Skeletal muscle satellite cell (primary cell): ENCODE results near the gene ERN2.
"Not testable (repeated sequence)": the region's sequence is repeated elsewhere in the genome, so short reads cannot be mapped to it uniquely, and the experiment has no call there.

Experiments used
- H3K27me3 ChIP-seq: 2 replicates; pipeline ENCODE4 v1.7.0; 2013; ENCODE audit warnings: low read length; ENCODE audit not compliant: control insufficient read depth, insufficient read depth
- H3K36me3 ChIP-seq: 2 replicates; pipeline ENCODE4 v1.7.0; 2013; ENCODE audit warnings: mild to moderate bottlenecking, control low read depth, low read length; ENCODE audit not compliant: insufficient read depth
- H3K4me1 ChIP-seq: 2 replicates; pipeline ENCODE4 v1.7.0; 2013; ENCODE audit warnings: low read length; ENCODE audit not compliant: control insufficient read depth, insufficient read depth
- H3K4me2 ChIP-seq: 2 replicates; pipeline ENCODE4 v1.7.0; 2013; ENCODE audit warnings: mild to moderate bottlenecking, low read length
- H3K4me3 ChIP-seq: 2 replicates; pipeline ENCODE4 v1.7.0; 2013; ENCODE audit warnings: low read length
- H3K9ac ChIP-seq: 2 replicates; pipeline ENCODE4 v1.7.0; 2013; ENCODE audit warnings: mild to moderate bottlenecking, low read depth, low read length, moderate library complexity
- H3K9me3 ChIP-seq: replicated peaks from 2 replicates; pipeline ENCODE4 v1.7.0; 2013; ENCODE audit warnings: mild to moderate bottlenecking, control low read depth, low read length

The ERN2 gene

DNA sequence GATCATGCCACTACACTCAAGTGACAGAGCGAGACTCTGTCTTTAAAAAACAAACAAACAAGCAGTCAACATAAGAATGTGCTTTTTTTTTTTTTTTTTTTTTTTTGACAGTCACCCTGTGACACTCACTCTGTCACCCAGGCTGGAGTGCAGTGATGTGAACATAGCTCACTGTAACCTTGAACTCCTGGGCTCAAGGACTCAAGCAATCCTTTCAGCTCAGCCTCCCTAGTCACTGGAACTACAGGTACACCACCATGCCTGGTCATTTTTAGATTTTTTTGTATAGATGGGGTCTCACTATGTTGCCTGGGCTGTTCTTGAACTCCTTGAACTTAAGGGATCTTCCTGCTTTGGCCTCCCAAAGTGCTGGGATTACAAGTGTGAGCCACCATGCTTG, 26.5 kb upstream of the ERN2 start:
- Histone ChIP-seq H3K27me3 (no peaks in the 10 kb centered on the region), H3K9me3 (no peaks in the 10 kb centered on the region), H3K9ac (no peak overlapping the region), H3K4me3 (no peak overlapping the region), H3K36me3 (no peaks in the 10 kb centered on the region), H3K4me2 (no peak overlapping the region), H3K4me1 (no peaks in the 10 kb centered on the region)

DNA sequence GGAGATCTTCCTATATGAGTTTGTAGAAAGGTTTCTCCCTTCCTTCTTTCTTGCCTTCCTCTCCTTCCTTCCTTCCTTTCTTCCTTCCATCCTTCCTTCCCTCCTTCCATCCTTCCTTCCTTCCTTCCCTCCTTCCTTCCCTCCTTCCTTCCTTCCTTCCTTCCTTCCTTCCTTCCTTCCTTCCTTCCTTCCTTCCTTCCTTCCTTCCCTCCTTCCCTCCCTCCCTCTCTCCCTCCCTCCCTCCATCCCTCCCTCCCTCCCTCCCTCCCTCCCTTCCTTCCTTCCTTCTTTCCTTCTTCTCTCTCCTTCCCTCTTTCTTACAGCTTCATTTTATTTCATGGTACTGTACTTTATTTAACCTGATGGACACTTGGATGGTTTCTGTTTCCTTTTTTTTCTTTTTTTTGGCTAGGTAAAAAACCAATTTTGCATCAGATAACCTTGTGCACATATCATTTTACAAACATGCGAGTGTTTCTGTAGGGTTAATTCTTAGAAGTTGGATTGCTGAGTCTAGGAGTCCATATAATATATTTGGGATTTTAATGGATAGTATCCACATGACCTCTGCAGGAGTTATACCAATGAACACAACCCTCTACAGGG, 24.5 kb upstream of the ERN2 start:
- H3K9ac ChIP-seq: not testable (repeated sequence)

DNA sequence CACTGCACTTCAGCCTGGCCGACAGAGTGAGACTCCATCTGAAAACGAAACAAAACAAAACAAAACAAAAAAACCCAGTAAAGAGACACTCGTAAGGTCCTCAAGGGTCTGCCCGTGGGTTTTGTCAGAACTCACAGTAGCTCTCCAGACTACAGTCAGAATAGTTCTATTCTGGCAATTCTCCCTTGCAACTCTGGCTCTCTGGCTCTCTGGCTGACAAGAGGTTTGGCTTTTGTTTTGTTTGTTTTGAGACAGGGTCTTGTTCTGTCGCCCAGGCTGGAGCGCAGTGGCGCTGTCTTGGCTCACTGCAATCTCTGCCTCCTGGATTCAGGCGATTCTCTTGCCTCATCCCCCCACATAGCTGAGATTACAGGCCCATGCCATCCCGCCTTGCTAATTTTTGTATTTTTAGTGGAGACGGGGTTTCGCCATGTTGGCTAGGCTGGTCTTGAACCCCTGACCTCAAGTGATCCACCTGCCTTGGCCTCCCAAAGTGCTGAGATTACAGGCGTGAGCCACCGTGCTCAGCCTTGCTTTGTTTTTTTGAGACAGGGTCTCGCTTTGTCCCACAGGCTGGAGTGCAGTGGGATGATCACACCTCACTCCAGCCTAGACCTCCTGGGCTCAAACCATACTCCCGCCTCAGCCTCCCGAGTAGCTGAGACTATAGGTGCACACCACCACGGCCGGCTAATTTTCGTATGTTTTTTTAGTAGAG, 21.3 kb upstream of the ERN2 start:
- Histone ChIP-seq H3K36me3 (no peaks in the 10 kb centered on the region), H3K9me3 (no peaks in the 10 kb centered on the region), H3K4me1 (peaks cover 6% of the 10 kb centered on the region), H3K9ac (no peak overlapping the region), H3K4me2 (no peak overlapping the region), H3K27me3 (no peaks in the 10 kb centered on the region), H3K4me3 (no peak overlapping the region)

More for the DNA sequence above, 24.5 kb upstream of the ERN2 start:
- not testable (repeated sequence) for H3K36me3 ChIP-seq, H3K4me2 ChIP-seq, H3K9me3 ChIP-seq, H3K4me3 ChIP-seq, H3K27me3 ChIP-seq, H3K4me1 ChIP-seq

DNA sequence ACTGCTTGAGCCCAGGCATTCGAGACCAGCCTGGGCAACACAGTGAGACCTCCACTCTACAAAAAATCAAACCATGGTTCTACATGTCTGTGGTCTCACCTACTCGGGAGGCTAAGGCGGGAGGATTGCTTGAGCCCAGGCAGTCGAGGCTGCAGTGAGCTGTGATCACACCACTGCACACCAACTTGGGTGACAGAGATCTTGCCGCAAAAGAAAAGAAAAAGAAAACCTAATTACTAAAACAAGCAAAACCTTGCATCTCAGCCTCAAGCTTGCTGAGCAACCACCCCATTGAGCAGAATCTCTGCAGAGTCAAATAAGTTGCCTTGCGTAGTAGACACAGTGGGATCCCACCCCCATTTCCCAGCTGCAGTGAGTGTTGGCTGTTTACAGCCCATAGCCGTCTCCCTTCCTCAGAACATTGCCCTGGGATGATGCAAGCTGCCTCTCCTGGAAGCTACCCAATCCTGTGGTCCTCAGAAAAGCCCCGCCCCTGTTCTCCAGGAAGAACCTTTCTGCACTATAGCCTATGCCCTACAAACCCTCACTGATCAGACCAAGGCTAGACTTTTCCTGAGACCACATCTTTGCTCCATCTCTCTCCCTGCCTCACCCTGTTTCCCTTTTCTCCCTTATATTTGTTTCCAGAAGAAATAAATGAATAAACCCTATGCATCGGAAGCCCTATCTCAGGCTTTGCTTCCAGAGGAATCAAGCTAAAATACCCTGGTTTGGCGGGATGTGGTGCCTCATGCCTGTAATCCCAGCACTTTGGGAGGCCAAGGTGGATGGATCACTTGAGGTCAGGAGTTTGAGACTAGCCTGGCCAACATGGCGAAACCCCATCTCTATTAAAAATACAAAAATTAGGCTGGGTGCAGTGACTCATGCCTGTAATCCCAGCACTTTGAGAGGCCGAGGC, 16.7 kb upstream of the ERN2 start:
- peaks cover 6% of the 10 kb centered on the region for H3K4me1 ChIP-seq
- no peaks in the 10 kb centered on the region for H3K27me3 ChIP-seq
- no peak overlapping the region for H3K4me3 ChIP-seq
- H3K9ac ChIP-seq: no peak overlapping the region
- no peaks in the 10 kb centered on the region for H3K9me3 ChIP-seq
- no peaks in the 10 kb centered on the region for H3K36me3 ChIP-seq
- no peak overlapping the region for H3K4me2 ChIP-seq

DNA sequence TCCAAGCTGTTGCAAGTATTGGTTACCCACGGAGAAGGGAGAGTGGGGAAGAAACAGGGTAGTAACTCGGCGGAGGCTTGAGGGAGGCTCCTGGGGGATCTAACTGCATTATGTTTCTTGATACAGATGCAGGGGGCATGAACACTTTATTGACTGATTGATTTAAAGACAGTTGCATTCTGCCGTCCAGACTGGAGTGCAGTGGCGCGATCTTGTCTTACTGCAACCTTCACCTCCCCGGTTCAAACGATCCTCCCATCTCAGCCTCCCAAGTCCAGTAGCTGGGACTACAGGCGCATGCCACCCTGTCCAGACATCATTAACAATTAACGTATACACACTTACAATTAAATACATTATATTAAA, 15.1 kb upstream of the ERN2 start:
- Histone ChIP-seq H3K9ac (no peak overlapping the region), H3K36me3 (no peaks in the 10 kb centered on the region), H3K4me2 (no peak overlapping the region), H3K4me3 (no peak overlapping the region), H3K9me3 (no peaks in the 10 kb centered on the region), H3K4me1 (peaks cover 6% of the 10 kb centered on the region), H3K27me3 (no peaks in the 10 kb centered on the region)

DNA sequence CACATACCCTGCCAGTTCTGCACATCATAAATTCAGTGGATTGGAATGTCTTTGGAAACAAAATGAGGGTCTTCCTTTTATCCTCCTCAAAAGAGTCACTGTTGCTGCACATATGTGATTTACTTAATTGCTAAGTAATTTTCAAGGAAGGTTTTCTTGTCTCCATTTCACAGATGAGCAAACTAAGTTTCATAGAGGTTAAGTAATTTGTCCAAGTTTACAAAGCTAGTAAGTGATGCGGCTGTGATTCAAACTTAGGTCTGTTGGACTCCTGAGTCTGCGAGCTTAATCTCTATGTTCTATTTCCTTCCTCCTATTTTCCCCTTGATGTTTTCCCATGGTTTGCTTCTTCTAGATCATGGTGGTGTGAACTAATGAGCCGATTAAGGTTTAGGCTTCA, 13.7 kb upstream of the ERN2 start:
- Histone ChIP-seq H3K36me3 (no peaks in the 10 kb centered on the region), H3K27me3 (no peaks in the 10 kb centered on the region), H3K9ac (no peak overlapping the region), H3K4me3 (no peak overlapping the region), H3K9me3 (no peaks in the 10 kb centered on the region), H3K4me1 (peaks cover 6% of the 10 kb centered on the region), H3K4me2 (no peak overlapping the region)

DNA sequence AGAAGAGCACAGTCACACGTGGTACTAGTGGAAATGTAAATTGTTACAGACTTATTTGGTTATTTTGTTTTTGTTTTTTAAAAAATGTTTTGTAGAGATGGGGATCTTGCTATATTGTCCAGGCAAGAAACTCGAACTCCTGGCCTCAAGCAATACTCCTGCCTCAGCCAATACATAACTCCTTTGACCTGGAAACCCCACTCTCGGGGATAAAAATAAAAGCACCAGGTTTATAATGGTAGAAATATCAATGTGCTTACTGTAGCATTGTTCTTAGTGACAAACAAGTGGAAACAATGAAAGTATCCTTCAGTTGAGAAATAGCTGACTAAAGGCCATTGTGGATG, 11.7 kb upstream of the ERN2 start:
- Histone ChIP-seq H3K36me3 (no peaks in the 10 kb centered on the region), H3K4me3 (no peak overlapping the region), H3K9me3 (no peaks in the 10 kb centered on the region), H3K27me3 (no peaks in the 10 kb centered on the region), H3K9ac (no peak overlapping the region), H3K4me1 (peaks cover 3% of the 10 kb centered on the region), H3K4me2 (no peak overlapping the region)

DNA sequence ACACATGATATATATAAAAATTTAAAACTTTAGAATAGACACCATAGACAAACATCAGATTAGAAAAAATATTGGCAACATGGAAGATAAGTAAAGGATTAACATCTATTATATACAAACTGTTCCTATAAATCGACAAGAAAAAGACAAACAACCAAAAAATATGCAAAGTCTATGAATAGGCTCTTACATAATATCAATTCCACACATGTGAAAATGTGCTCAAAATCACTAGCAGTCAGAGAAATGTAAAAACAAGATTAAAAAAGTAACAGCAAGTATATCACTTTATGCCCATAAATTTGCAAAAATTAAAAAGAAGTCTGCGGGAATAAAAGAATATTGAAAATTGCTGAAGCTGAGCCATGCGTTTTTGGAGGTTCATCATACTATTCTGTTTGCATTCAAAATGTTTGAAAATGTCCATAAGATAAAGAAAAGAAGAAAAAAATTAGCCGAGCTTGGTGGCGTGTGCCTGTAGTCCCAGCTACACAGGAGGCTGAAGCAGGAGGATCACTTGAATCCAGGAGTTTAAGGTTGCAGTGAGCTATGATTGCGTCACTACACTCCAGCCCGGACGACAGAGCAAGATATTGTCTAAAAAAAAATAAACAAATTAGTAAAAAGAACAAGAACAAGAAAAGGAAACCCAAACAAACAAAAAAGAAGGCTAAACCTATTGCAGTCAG, 11.2 kb upstream of the ERN2 start:
- Histone ChIP-seq H3K4me1 (no peaks in the 10 kb centered on the region), H3K4me3 (no peak overlapping the region), H3K27me3 (no peaks in the 10 kb centered on the region), H3K4me2 (no peak overlapping the region), H3K9me3 (no peaks in the 10 kb centered on the region), H3K9ac (no peak overlapping the region), H3K36me3 (no peaks in the 10 kb centered on the region)

DNA sequence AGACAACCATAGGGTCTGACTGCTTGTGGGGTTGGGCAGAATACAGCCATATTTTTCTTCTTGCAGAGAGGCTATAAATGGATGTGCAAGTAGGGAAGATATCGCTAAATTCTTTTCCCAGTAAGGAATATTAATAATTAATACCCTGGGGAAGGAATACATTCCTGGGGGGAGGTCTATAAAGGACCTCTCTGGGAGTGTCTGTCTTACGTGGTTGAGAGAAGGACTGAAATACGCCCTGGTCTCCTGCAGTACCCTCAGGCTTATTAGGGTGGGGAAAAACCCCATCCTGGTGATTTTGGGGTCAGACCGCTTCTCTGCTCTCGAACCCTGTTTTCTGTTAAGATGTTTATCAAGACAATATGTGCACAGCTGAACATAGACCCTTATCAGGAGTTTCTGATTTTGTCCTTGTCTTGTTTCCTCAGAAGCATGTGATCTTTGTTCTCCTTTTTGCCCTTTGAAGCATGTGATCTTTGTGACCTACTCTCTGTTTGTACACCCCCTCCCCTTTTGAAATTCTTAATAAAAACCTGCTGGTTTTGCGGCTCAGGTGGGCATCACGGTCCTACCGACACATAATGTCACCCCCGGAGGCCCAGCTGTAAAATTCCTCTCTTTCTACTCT, 9.7 kb upstream of the ERN2 start:
- not testable (repeated sequence) for H3K9ac ChIP-seq, H3K36me3 ChIP-seq, H3K4me1 ChIP-seq, H3K4me3 ChIP-seq, H3K4me2 ChIP-seq, H3K9me3 ChIP-seq, H3K27me3 ChIP-seq

DNA sequence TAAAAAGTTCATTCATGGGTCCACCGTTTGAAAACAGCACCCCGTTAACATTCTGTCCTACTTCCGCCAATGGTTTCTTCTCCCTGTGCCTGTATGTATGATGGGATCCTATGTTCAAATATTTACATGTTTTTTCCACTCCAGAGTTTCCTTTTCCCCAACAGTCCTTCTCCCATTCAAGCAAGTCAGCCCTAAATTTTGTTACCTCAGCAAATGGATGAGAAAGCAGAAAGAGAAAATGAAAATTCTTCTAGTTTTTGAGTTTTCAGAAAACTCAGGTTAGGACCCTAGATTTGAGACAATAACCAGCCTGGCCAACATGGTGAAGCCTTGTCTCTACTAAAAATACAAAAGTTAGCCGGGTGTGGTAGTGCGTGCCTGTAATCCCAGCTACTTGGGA, 3.5 kb upstream of the ERN2 start:
- no peak overlapping the region for H3K4me3 ChIP-seq
- H3K4me1 ChIP-seq: no peaks in the 10 kb centered on the region
- no peaks in the 10 kb centered on the region for H3K9me3 ChIP-seq
- no peaks in the 10 kb centered on the region for H3K36me3 ChIP-seq
- peaks cover 25% of the 10 kb centered on the region for H3K27me3 ChIP-seq
- H3K9ac ChIP-seq: no peak overlapping the region
- no peak overlapping the region for H3K4me2 ChIP-seq

DNA sequence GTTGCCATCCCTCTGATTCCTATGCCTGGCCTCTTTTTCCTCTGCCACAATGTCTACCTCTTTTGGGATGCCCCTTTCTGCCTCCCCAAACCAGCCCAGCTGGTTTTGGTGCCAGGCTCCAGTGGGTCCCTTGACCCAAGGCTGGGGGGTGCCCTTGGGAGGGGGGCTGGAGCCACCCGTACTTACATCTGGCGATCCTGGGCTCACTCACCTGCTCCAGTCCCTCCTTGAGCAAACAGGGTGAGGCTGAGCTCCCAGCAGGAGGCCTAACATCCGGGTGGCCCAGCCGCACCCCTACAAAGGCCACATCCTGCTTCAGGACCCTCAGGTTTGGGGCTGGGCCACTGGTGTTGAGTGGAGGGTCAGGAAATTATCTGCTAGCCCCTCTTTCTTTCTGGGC, 1.2 kb downstream of the ERN2 start:
- Histone ChIP-seq H3K4me3 (no peak overlapping the region), H3K27me3 (peaks cover 21% of the 10 kb centered on the region), H3K9ac (no peak overlapping the region), H3K9me3 (peaks cover 6% of the 10 kb centered on the region), H3K4me2 (no peak overlapping the region), H3K4me1 (no peaks in the 10 kb centered on the region), H3K36me3 (no peaks in the 10 kb centered on the region)
